ENCODE measurements around the gene GPC6.

Gene GPC6

GRCh38 chr13:94009701-94010100, 783.1 kb downstream of the GPC6 start:
- TF ChIP-seq CTCF (IDR thresholded peaks at IDR 0.05; ENCODE audit: low read depth, low read length, missing control alignments) = no peak
- in situ Hi-C loops (cut with HindIII; ENCODE audit: low pct_ligation_motif_present, low sequenced_read_pairs) = no loop called here
- H3K36me3 ChIP-seq (replicated peaks) = no peaks in the 10 kb centered on the region
- no peak overlapping the region for H3K4me3 ChIP-seq (ENCODE audit: low read depth, low read length)
- DNase-seq = peak; percentile 27
- H3K27ac ChIP-seq = no peak overlapping the region
- no peaks in the 10 kb centered on the region for H3K27me3 ChIP-seq (replicated peaks)

- no peak for TF ChIP-seq CTCF (IDR thresholded peaks at IDR 0.05; ENCODE audit: low read depth, low read length, missing control alignments)
- H3K27ac ChIP-seq = no peak overlapping the region
- no peak overlapping the region for H3K4me3 ChIP-seq (ENCODE audit: low read depth, low read length)
- in situ Hi-C loops (cut with HindIII; ENCODE audit: low pct_ligation_motif_present, low sequenced_read_pairs) = no loop called here
- no peaks in the 10 kb centered on the region for H3K27me3 ChIP-seq (replicated peaks)
- no peak for DNase-seq
- no peaks in the 10 kb centered on the region for H3K36me3 ChIP-seq (replicated peaks)
These were observed 787.9 kb downstream of the GPC6 start for GRCh38 chr13:94014461-94014860.

- Histone ChIP-seq H3K27ac (no peak overlapping the region), H3K36me3 (replicated peaks) (no peaks in the 10 kb centered on the region), H3K27me3 (replicated peaks) (no peaks in the 10 kb centered on the region), H3K4me3 (ENCODE audit: low read depth, low read length) (no peak overlapping the region)
- in situ Hi-C loops (cut with HindIII; ENCODE audit: low pct_ligation_motif_present, low sequenced_read_pairs) = no loop called here
- no peak for TF ChIP-seq CTCF (IDR thresholded peaks at IDR 0.05; ENCODE audit: low read depth, low read length, missing control alignments)
- no peak for DNase-seq
These were observed 793.8 kb downstream of the GPC6 start for GRCh38 chr13:94020426-94020825.

- no peak overlapping the region for H3K27ac ChIP-seq
- no peak overlapping the region for H3K4me3 ChIP-seq (ENCODE audit: low read depth, low read length)
- no peaks in the 10 kb centered on the region for H3K36me3 ChIP-seq (replicated peaks)
- H3K27me3 ChIP-seq (replicated peaks) = no peaks in the 10 kb centered on the region
- no peak for TF ChIP-seq CTCF (IDR thresholded peaks at IDR 0.05; ENCODE audit: low read depth, low read length, missing control alignments)
- in situ Hi-C loops (cut with HindIII; ENCODE audit: low pct_ligation_motif_present, low sequenced_read_pairs) = no loop called here
- no peak for DNase-seq
These were observed 794.2 kb downstream of the GPC6 start for GRCh38 chr13:94020833-94021232.

- Histone ChIP-seq H3K4me3 (ENCODE audit: low read depth, low read length) (no peak overlapping the region), H3K36me3 (replicated peaks) (no peaks in the 10 kb centered on the region), H3K27me3 (replicated peaks) (no peaks in the 10 kb centered on the region), H3K27ac (no peak overlapping the region)
- no peak for DNase-seq
- in situ Hi-C loops (cut with HindIII; ENCODE audit: low pct_ligation_motif_present, low sequenced_read_pairs) = no loop called here
- TF ChIP-seq CTCF (IDR thresholded peaks at IDR 0.05; ENCODE audit: low read depth, low read length, missing control alignments) = no peak
These were observed 801.6 kb downstream of the GPC6 start for GRCh38 chr13:94028234-94028633.

GRCh38 chr13:94028650-94029049, 802.0 kb downstream of the GPC6 start:
- no peaks in the 10 kb centered on the region for H3K27me3 ChIP-seq (replicated peaks)
- DNase-seq = no peak
- H3K36me3 ChIP-seq (replicated peaks) = no peaks in the 10 kb centered on the region
- H3K27ac ChIP-seq = no peak overlapping the region
- in situ Hi-C loops (cut with HindIII; ENCODE audit: low pct_ligation_motif_present, low sequenced_read_pairs) = no loop called here
- no peak for TF ChIP-seq CTCF (IDR thresholded peaks at IDR 0.05; ENCODE audit: low read depth, low read length, missing control alignments)
- no peak overlapping the region for H3K4me3 ChIP-seq (ENCODE audit: low read depth, low read length)

All from brain microvascular endothelial cell (primary cell).